Peyer's patch (tissue), 4 donors: ENCODE data around the gene ANKRD11.

Source experiments
- POLR2A ChIP-seq, 2 donors: fragments of 450-650 bp; IDR thresholded peaks; one replicate each; pipeline ENCODE4 v1.5.1; 2017; ENCODE audit warnings: antibody characterized with exemption in 2 of 2, mild to moderate bottlenecking in 2 of 2, moderate library complexity in 2 of 2
- TF ChIP-seq, protein P1 (sequence below), 6 experiments: fragments of 450-650 bp in 4 of 6; fragments of 200-600 bp in 2 of 6; sonication (generic) in 1 of 6; IDR thresholded peaks; one replicate each; pipeline ENCODE4 v1.5.1; 2017 to 2019; ENCODE audit warnings: antibody characterized with exemption in 6 of 6, mild to moderate bottlenecking in 3 of 6, moderate library complexity in 1 of 6

DNA sequence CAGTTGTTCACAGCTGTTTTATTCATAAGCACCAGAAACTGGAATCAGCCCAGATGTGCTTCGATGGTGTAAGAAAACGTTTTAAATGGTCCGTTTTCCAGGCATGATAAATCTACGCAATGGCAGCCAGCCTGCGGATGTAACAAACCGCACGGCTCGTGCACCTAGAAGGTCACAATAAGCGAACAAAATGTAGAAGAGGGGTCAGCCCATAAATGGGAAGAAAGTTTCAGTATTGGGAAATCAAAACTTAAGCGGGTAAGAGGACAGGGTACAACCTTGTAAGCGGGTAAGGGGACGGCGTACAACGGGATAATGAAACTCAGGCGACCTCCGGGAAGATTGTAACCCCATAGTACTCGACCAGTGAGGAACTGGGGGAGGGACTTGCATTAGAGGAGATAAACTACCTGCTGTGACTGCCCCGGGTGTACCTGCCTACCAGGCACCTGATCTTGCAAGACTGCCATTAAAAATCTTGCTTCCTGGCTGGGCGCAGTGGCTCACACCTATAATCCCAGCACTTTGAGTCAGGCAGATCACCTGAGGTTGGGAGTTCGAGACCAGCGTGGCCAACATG, 66.6 kb downstream of the ANKRD11 start:
- TF ChIP-seq, protein P1, sequence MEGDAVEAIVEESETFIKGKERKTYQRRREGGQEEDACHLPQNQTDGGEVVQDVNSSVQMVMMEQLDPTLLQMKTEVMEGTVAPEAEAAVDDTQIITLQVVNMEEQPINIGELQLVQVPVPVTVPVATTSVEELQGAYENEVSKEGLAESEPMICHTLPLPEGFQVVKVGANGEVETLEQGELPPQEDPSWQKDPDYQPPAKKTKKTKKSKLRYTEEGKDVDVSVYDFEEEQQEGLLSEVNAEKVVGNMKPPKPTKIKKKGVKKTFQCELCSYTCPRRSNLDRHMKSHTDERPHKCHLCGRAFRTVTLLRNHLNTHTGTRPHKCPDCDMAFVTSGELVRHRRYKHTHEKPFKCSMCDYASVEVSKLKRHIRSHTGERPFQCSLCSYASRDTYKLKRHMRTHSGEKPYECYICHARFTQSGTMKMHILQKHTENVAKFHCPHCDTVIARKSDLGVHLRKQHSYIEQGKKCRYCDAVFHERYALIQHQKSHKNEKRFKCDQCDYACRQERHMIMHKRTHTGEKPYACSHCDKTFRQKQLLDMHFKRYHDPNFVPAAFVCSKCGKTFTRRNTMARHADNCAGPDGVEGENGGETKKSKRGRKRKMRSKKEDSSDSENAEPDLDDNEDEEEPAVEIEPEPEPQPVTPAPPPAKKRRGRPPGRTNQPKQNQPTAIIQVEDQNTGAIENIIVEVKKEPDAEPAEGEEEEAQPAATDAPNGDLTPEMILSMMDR (IDR thresholded peaks at IDR 0.05) = no peak
- no peak for TF ChIP-seq POLR2A (IDR thresholded peaks at IDR 0.05)
